Urinary bladder (tissue), 4 donors: ENCODE results near the gene BOLL. TPM values are rescaled to one million over a fixed set of nuclear protein-coding genes. Genes with fewer than 3 reads are reported as not detected.
A peak's percentile ranks its signal among the peaks of the same experiment; 100 is the strongest.
"Not testable (repeated sequence)": the region's sequence is repeated elsewhere in the genome, so short reads cannot be mapped to it uniquely, and the experiment has no call there.

Experiments used
- DNase-seq: peaks from one replicate; pipeline ENCODE4 v3.0.0-alpha.2; 2015; ENCODE audit errors: extremely low spot score
- H3K27ac ChIP-seq: one replicate; pipeline ENCODE4 v1.5.1; 2013; ENCODE audit warnings: low read depth, mild to moderate bottlenecking, moderate library complexity
- H3K36me3 ChIP-seq: one replicate; pipeline ENCODE4 v1.6.1; 2013; ENCODE audit warnings: mild to moderate bottlenecking, moderate library complexity; ENCODE audit not compliant: insufficient read depth
- H3K4me1 ChIP-seq: one replicate; pipeline ENCODE4 v1.6.1; 2013; ENCODE audit warnings: mild to moderate bottlenecking, moderate library complexity; ENCODE audit not compliant: insufficient read depth
- H3K4me3 ChIP-seq: one replicate; pipeline ENCODE4 v1.5.1; 2013; ENCODE audit warnings: low read depth, low read length
- WGBS: extraction: QIAGEN DNeasy Blood & Tissue Kit; methylation state at CpG from one replicate; pipeline ENCODE4 v1.1.7; 2013; 5-methylcytosine and 5-hydroxymethylcytosine counted together
- polyA plus RNA-seq: library from polyadenylated mRNA; stranded (reverse); fragments of 200-250 nt; gene quantifications from one replicate; pipeline ENCODE4 v1.2.3, GENCODE V29; 2013
- total RNA-seq: library from RNA; depleted of rRNA; stranded (reverse); fragments of >200 nt; gene quantifications from one replicate; pipeline ENCODE4 v1.2.3, GENCODE V29; 2014
- donor health status: healthy with polysubstance abuse.
- donor health status: healthy.

The BOLL gene
- total and polyA plus RNA-seq, 2 donors, result 0.11 TPM; not detected in 1

GRCh38 chr2:197706839-197707207, 78.3 kb downstream of the BOLL start:
- Histone ChIP-seq H3K36me3 (no peaks in the 10 kb centered on the region), H3K4me3 (no peak overlapping the region), H3K27ac (no peak overlapping the region), H3K4me1 (no peaks in the 10 kb centered on the region)
- DNase-seq, result no peak
- 63% methylated on average over 5 of the region's 5 CpGs for WGBS

- H3K36me3 ChIP-seq, result no peaks in the 10 kb centered on the region
- no peaks in the 10 kb centered on the region for H3K4me1 ChIP-seq
- no peak overlapping the region for H3K27ac ChIP-seq
- no peak for DNase-seq
- peak overlapping the region; percentile 74 for H3K4me3 ChIP-seq
- 14% methylated on average over 38 of the region's 38 CpGs for WGBS
These were observed 78.9 kb downstream of the BOLL start for GRCh38 chr2:197705912-197706838.

- under 1% methylated on average over 86 of the region's 86 CpGs for WGBS
- Histone ChIP-seq H3K4me3 (peak within 1 kb of the TSS; percentile 74), H3K36me3 (no peaks in the 10 kb centered on the region), H3K27ac (peak within 1 kb of the TSS; percentile 44), H3K4me1 (no peaks in the 10 kb centered on the region)
- peak; percentile 62 for DNase-seq
These were observed 79.8 kb downstream of the BOLL start, which contains the start of gene MARS2 for GRCh38 chr2:197705121-197705911. Gene MARS2 (plus strand): TSS chr2:197705369. CDS start chr2:197705406, 37 bp downstream.

- under 1% methylated on average over 5 of the region's 5 CpGs for WGBS
- no peaks in the 10 kb centered on the region for H3K4me1 ChIP-seq
- DNase-seq, result no peak
- H3K36me3 ChIP-seq, result no peaks in the 10 kb centered on the region
- H3K4me3 ChIP-seq, result peak overlapping the region; percentile 51
- H3K27ac ChIP-seq, result peak overlapping the region; percentile 44
These were observed 80.5 kb downstream of the BOLL start for GRCh38 chr2:197704434-197705120.

GRCh38 chr2:197700960-197701359, 84.2 kb downstream of the BOLL start:
- no peaks in the 10 kb centered on the region for H3K4me1 ChIP-seq
- no peak overlapping the region for H3K4me3 ChIP-seq
- WGBS, result 75% methylated on average over 3 of the region's 3 CpGs
- no peak for DNase-seq
- no peak overlapping the region for H3K27ac ChIP-seq
- H3K36me3 ChIP-seq, result no peaks in the 10 kb centered on the region

- H3K27ac ChIP-seq, H3K4me1 ChIP-seq, DNase-seq, H3K4me3 ChIP-seq, H3K36me3 ChIP-seq: not testable (repeated sequence)
These were observed 85.4 kb downstream of the BOLL start for GRCh38 chr2:197699724-197700123.

- WGBS, result 94% methylated on average over 24 of the region's 29 CpGs
- H3K4me3 ChIP-seq, DNase-seq, H3K4me1 ChIP-seq, H3K27ac ChIP-seq, H3K36me3 ChIP-seq: not testable (repeated sequence)
These were observed 88.5 kb downstream of the BOLL start for GRCh38 chr2:197696571-197696970.

- 95% methylated on average over 20 of the region's 30 CpGs for WGBS
- H3K36me3 ChIP-seq, H3K4me3 ChIP-seq, H3K27ac ChIP-seq, DNase-seq, H3K4me1 ChIP-seq: not testable (repeated sequence)
These were observed 89.1 kb downstream of the BOLL start for GRCh38 chr2:197695971-197696370.

GRCh38 chr2:197695206-197695605, 89.9 kb downstream of the BOLL start:
- DNase-seq, H3K27ac ChIP-seq, H3K4me3 ChIP-seq, H3K36me3 ChIP-seq, H3K4me1 ChIP-seq: not testable (repeated sequence)
- WGBS, result 95% methylated on average over 4 of the region's 6 CpGs

- H3K4me1 ChIP-seq, result peaks cover 2% of the 10 kb centered on the region
- H3K36me3 ChIP-seq, result no peaks in the 10 kb centered on the region
- no peak for DNase-seq
- no peak overlapping the region for H3K27ac ChIP-seq
- 46% methylated on average over 2 of the region's 2 CpGs for WGBS
- no peak overlapping the region for H3K4me3 ChIP-seq
These were observed 107.6 kb downstream of the BOLL start for GRCh38 chr2:197677483-197677882.

GRCh38 chr2:197677056-197677455, 108.1 kb downstream of the BOLL start:
- Histone ChIP-seq H3K4me3 (no peak overlapping the region), H3K27ac (no peak overlapping the region), H3K36me3 (no peaks in the 10 kb centered on the region), H3K4me1 (peaks cover 2% of the 10 kb centered on the region)
- 60% methylated on average over 3 of the region's 3 CpGs for WGBS
- no peak for DNase-seq
